HL-60 (cell line): Measurements from ENCODE around the gene CAPZA3.
"Not testable (repeated sequence)": the region's sequence is repeated elsewhere in the genome, so short reads cannot be mapped to it uniquely, and the experiment has no call there.

Experiments
- DNase-seq, 2 experiments: peaks; one replicate each; pipeline ENCODE4 v3.0.0-alpha.2; 2010 to 2020; ENCODE audit warnings: low read depth in 1 of 2, low spot score in 1 of 2
- H3K27ac ChIP-seq: fragments of 250-450 bp; sonication (Bioruptor Pico); replicated peaks from 2 replicates; pipeline ENCODE4 v1.5.1; 2020; ENCODE audit warnings: mild to moderate bottlenecking, moderate library complexity
- H3K27me3 ChIP-seq: fragments of 250-450 bp; sonication (Bioruptor Pico); 2 replicates; pipeline ENCODE4 v1.5.1; 2021; ENCODE audit warnings: mild to moderate bottlenecking, moderate library complexity; ENCODE audit not compliant: insufficient read depth, poor library complexity, severe bottlenecking
- H3K4me3 ChIP-seq: replicated peaks from 2 replicates; pipeline ENCODE4 v1.5.1; 2011; ENCODE audit warnings: mild to moderate bottlenecking, control low read depth, low read length; ENCODE audit not compliant: insufficient read depth
- GABPA ChIP-seq: IDR thresholded peaks from 2 replicates; pipeline ENCODE4 v1.6.1; 2012; ENCODE audit warnings: low read depth
- POLR2AphosphoS5 ChIP-seq: IDR thresholded peaks from 2 replicates; pipeline ENCODE4 v1.6.1; 2012; ENCODE audit warnings: low read depth
- SPI1 ChIP-seq: IDR thresholded peaks from 2 replicates; pipeline ENCODE4 v1.6.1; 2012; ENCODE audit warnings: low read depth, mild to moderate bottlenecking, borderline replicate concordance
- long read RNA-seq: library from polyadenylated mRNA; unstranded; transcript quantifications from one replicate; pipeline ENCODE4 v2.0.0, GENCODE V29; 2020
- TF ChIP-seq, protein P1 (sequence below): IDR thresholded peaks from one replicate; pipeline ENCODE4 v1.5.1; 2011; ENCODE audit warnings: low read length, control low read depth, inconsistent platforms; ENCODE audit not compliant: insufficient read depth
- TF ChIP-seq, protein P2 (sequence below): IDR thresholded peaks from 2 replicates; pipeline ENCODE4 v1.6.1; 2012; ENCODE audit warnings: low read depth; ENCODE audit not compliant: insufficient replicate concordance

The CAPZA3 gene, protein sequence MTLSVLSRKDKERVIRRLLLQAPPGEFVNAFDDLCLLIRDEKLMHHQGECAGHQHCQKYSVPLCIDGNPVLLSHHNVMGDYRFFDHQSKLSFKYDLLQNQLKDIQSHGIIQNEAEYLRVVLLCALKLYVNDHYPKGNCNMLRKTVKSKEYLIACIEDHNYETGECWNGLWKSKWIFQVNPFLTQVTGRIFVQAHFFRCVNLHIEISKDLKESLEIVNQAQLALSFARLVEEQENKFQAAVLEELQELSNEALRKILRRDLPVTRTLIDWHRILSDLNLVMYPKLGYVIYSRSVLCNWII
- long read RNA-seq = 0 reads

DNA sequence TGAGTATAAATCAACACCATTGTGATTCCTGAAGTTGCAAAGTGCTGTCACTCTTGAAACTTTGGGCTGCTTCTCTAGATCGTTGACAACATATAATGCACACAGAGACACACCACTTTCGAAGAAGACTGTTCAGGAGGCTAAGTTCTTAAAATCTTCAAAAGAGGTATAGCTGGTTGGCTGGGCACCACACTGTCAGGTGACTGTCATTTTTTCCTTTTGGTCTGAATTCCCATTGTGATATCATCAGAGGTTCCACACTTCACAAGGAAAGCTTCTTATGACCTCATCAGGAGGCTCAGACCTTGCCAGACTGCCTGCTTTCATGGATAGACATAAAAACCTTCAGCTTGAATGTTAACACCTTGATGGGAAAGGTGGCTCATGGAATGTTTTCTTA is at the start of gene CAPZA3, which contains the start of gene PLCZ1:
Gene CAPZA3 (plus strand): TSS at position 301 of the 400 bp plus-strand sequence. CDS start 150 bp downstream, outside the sequence.
Gene PLCZ1 (minus strand): TSS at position 194 of the 400 bp plus-strand sequence. CDS start 641 bp downstream, outside the sequence.
- DNase-seq = no peak
- Histone ChIP-seq H3K4me3 (no peak within 1 kb of the TSS), H3K27me3 (no peaks in the 10 kb centered on the region), H3K27ac (no peak within 1 kb of the TSS)
- no peak for TF ChIP-seq POLR2AphosphoS5
- TF ChIP-seq, protein P1, sequence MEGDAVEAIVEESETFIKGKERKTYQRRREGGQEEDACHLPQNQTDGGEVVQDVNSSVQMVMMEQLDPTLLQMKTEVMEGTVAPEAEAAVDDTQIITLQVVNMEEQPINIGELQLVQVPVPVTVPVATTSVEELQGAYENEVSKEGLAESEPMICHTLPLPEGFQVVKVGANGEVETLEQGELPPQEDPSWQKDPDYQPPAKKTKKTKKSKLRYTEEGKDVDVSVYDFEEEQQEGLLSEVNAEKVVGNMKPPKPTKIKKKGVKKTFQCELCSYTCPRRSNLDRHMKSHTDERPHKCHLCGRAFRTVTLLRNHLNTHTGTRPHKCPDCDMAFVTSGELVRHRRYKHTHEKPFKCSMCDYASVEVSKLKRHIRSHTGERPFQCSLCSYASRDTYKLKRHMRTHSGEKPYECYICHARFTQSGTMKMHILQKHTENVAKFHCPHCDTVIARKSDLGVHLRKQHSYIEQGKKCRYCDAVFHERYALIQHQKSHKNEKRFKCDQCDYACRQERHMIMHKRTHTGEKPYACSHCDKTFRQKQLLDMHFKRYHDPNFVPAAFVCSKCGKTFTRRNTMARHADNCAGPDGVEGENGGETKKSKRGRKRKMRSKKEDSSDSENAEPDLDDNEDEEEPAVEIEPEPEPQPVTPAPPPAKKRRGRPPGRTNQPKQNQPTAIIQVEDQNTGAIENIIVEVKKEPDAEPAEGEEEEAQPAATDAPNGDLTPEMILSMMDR = no peak
- TF ChIP-seq, protein P2, sequence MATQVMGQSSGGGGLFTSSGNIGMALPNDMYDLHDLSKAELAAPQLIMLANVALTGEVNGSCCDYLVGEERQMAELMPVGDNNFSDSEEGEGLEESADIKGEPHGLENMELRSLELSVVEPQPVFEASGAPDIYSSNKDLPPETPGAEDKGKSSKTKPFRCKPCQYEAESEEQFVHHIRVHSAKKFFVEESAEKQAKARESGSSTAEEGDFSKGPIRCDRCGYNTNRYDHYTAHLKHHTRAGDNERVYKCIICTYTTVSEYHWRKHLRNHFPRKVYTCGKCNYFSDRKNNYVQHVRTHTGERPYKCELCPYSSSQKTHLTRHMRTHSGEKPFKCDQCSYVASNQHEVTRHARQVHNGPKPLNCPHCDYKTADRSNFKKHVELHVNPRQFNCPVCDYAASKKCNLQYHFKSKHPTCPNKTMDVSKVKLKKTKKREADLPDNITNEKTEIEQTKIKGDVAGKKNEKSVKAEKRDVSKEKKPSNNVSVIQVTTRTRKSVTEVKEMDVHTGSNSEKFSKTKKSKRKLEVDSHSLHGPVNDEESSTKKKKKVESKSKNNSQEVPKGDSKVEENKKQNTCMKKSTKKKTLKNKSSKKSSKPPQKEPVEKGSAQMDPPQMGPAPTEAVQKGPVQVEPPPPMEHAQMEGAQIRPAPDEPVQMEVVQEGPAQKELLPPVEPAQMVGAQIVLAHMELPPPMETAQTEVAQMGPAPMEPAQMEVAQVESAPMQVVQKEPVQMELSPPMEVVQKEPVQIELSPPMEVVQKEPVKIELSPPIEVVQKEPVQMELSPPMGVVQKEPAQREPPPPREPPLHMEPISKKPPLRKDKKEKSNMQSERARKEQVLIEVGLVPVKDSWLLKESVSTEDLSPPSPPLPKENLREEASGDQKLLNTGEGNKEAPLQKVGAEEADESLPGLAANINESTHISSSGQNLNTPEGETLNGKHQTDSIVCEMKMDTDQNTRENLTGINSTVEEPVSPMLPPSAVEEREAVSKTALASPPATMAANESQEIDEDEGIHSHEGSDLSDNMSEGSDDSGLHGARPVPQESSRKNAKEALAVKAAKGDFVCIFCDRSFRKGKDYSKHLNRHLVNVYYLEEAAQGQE = no peak
- no peak for TF ChIP-seq GABPA
- no peak for TF ChIP-seq SPI1

DNA sequence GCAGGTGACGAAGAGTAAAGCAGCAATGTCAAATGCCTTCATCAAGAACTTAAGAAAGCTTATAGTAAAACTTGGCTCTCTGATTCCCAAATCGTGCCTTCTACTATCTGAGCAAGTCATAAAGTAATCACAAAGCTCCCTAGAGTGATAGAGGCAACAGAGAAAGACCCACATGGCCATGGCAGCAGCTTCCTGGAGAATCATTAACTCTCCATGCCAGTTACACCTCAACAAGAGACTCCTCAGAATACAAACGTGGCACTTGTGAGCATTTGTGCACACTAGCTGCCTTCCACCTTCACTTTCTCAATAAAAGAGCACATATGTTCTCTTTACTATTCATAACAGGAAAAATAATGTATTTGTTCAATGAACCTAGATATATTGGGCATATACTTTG is 48.1 kb upstream of the CAPZA3 start:
- TF ChIP-seq, protein P1 = no peak
- no peak for TF ChIP-seq SPI1
- TF ChIP-seq, protein P2 = no peak
- no peak for TF ChIP-seq POLR2AphosphoS5
- no peak for TF ChIP-seq GABPA
- H3K27ac ChIP-seq = no peak overlapping the region
- no peak for DNase-seq

DNA sequence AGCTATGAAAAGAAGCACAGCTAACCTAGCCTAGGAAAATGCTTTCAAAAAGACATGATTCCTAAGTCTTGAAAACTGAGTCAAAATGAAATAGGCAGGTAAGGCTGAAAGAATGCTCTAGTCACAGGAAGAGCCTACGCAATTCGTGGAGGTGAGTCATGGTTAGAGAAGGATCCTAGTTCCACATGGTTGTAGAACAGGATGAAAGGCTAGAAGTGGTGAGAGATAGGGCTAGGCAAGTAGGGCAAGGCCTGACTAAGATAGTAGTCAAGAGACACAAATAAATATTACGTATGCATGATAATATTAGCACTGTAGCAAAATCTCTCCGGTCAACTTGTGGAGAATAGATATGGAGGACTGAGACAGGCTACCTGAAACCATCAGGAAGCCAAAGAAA is 47.3 kb upstream of the CAPZA3 start:
- no peak overlapping the region for H3K27ac ChIP-seq
- H3K4me3 ChIP-seq = no peak overlapping the region
- TF ChIP-seq SPI1 (no peak), GABPA (no peak), POLR2AphosphoS5 (no peak)
- TF ChIP-seq, protein P1 = no peak
- TF ChIP-seq, protein P2 = no peak
- no peaks in the 10 kb centered on the region for H3K27me3 ChIP-seq
- no peak for DNase-seq

More for the DNA sequence above, 48.1 kb upstream of the CAPZA3 start:
- Histone ChIP-seq H3K4me3 (no peak overlapping the region), H3K27me3 (no peaks in the 10 kb centered on the region)

DNA sequence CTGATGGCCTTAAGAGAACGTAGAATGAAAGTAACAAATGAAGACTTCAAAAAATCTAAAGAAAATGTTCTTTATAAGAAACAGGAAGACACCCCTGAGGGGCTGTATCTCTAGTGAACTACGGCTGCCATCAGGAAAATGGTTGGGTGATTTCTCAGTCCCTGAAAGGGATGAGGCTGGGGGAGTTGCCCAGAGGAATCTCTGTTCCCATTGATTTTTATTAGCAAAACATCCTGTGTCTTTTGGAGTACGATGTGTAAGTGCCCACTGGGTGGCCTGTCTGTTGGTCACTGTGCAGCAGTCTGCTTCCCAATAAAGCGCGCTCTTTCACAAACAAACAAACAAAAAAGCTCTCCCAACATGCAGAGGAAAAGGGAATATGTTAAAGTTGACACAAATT is 43.9 kb upstream of the CAPZA3 start:
- not testable (repeated sequence) for DNase-seq, H3K4me3 ChIP-seq, H3K27ac ChIP-seq, H3K27me3 ChIP-seq
